ENCODE data around the gene GORASP2. TPM values are rescaled to one million over a fixed set of nuclear protein-coding genes. Genes with fewer than 3 reads are reported as not detected.

GORASP2 gene
- total and polyA plus RNA-seq, 2 of the 4 experiments (the other 2 are of a cell fraction): 53.1 to 156 TPM

DNA sequence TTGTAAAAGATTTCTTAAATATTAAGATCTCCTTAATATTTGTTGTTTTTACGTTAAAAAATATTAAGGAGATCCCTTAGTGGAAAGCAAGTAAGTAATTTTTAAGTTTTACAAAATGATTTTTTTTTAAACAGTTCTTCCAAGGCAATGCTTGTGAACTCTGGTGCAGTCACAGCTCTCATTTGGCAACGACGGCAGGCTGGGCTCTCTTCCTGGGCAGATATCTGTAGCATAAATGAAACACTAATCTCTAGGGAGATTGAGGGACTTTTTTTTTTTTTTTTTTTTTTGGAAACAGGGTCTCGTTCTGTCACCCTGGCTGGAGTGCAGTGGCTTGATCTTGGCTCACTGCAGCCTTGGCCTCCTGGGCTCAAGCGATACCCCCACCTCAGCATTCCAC lies 38.5 kb downstream of the GORASP2 start:
- no peak overlapping the region for H2BK20ac ChIP-seq (ENCODE audit: low read depth, low read length)
- H4K91ac ChIP-seq (ENCODE audit: insufficient read depth, low read depth, low read length): no peak overlapping the region
- no peak overlapping the region for H2AK9ac ChIP-seq (replicated peaks; ENCODE audit: low read depth, low read length, poor library complexity)
- dilution Hi-C loops (cut with HindIII; ENCODE audit: low sequenced_read_pairs, unreplicated experiment): no loop called here
- H2AFZ ChIP-seq (replicated peaks; ENCODE audit: low read length, poor library complexity): no peak overlapping the region
- H3K27me3 ChIP-seq (ENCODE audit: control insufficient read depth, insufficient read depth, low read length): no peaks in the 10 kb centered on the region
- ATAC-seq (ENCODE audit: low read depth) (no peak), DNase-seq (no peak)
- no peak overlapping the region for H3K4me3 ChIP-seq (ENCODE audit: insufficient read depth, low read depth, low read length)
- peaks cover 3% of the 10 kb centered on the region; the same call in 1 of the 2 replicates for H3K4me1 ChIP-seq (ENCODE audit: control insufficient read depth, insufficient read depth, low read length)
- H3K4ac ChIP-seq (ENCODE audit: low read depth, low read length): no peak overlapping the region
- intact Hi-C loops (cut with micrococcal nuclease): no loop called here
- in situ Hi-C loops (cut with MboI; ENCODE audit: low sequenced_read_pairs): no loop called here
- H3K27ac ChIP-seq (ENCODE audit: insufficient read depth, low read length): no peak overlapping the region
- H3K9me3 ChIP-seq (ENCODE audit: control insufficient read depth, insufficient read depth, low read length): no peaks in the 10 kb centered on the region
- H2AK5ac ChIP-seq (ENCODE audit: low read depth, low read length): no peak overlapping the region
- ChIA-PET POLR2A (ENCODE audit: unreplicated experiment) (no interaction called here), CTCF (interaction anchor here (1.3 kb wide), 1 partner anchor 11 kb away, joined by 5 read pairs; no protein-coding TSS in a partner anchor)
- no peak overlapping the region for H3K56ac ChIP-seq (ENCODE audit: extremely low read depth, insufficient read depth, low read length)
- no peak overlapping the region for H3K4me2 ChIP-seq (ENCODE audit: low read depth, low read length)
- no peak overlapping the region for H3K9ac ChIP-seq (ENCODE audit: low read depth, low read length)
- TF ChIP-seq CHD1 (IDR thresholded peaks at IDR 0.05; ENCODE audit: low read depth, low read length) (no peak), MXI1 (IDR thresholded peaks at IDR 0.05; ENCODE audit: borderline replicate concordance, low read depth, low read length) (no peak), BHLHE40 (IDR thresholded peaks at IDR 0.05; ENCODE audit: low read depth, low read length) (no peak), MAZ (IDR thresholded peaks at IDR 0.05; ENCODE audit: borderline replicate concordance, low read depth, low read length) (no peak), MAFK (IDR thresholded peaks at IDR 0.05; ENCODE audit: low read depth, low read length) (no peak), POLR2A (IDR thresholded peaks at IDR 0.05; ENCODE audit: low read depth, low read length) (no peak), NFE2L2 (IDR thresholded peaks at IDR 0.05; ENCODE audit: low read depth, low read length) (no peak), CEBPB (IDR thresholded peaks at IDR 0.05; ENCODE audit: low read depth, low read length) (no peak), FOS (IDR thresholded peaks at IDR 0.05; ENCODE audit: low read depth, low read length) (no peak), RFX5 (IDR thresholded peaks at IDR 0.05; ENCODE audit: low read depth, low read length) (no peak), RCOR1 (IDR thresholded peaks at IDR 0.05; ENCODE audit: insufficient replicate concordance, low read length) (no peak), RAD21 (IDR thresholded peaks at IDR 0.05; ENCODE audit: low read length) (no peak), SMC3 (IDR thresholded peaks at IDR 0.05; ENCODE audit: low read depth, low read length) (no peak)
- TF ChIP-seq, protein P1, sequence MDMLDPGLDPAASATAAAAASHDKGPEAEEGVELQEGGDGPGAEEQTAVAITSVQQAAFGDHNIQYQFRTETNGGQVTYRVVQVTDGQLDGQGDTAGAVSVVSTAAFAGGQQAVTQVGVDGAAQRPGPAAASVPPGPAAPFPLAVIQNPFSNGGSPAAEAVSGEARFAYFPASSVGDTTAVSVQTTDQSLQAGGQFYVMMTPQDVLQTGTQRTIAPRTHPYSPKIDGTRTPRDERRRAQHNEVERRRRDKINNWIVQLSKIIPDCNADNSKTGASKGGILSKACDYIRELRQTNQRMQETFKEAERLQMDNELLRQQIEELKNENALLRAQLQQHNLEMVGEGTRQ (IDR thresholded peaks at IDR 0.05; ENCODE audit: low read depth, low read length): no peak
- TF ChIP-seq, protein P2, sequence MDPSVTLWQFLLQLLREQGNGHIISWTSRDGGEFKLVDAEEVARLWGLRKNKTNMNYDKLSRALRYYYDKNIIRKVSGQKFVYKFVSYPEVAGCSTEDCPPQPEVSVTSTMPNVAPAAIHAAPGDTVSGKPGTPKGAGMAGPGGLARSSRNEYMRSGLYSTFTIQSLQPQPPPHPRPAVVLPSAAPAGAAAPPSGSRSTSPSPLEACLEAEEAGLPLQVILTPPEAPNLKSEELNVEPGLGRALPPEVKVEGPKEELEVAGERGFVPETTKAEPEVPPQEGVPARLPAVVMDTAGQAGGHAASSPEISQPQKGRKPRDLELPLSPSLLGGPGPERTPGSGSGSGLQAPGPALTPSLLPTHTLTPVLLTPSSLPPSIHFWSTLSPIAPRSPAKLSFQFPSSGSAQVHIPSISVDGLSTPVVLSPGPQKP (IDR thresholded peaks at IDR 0.05; ENCODE audit: borderline replicate concordance, low read depth, low read length): no peak
- TF ChIP-seq, protein P3, sequence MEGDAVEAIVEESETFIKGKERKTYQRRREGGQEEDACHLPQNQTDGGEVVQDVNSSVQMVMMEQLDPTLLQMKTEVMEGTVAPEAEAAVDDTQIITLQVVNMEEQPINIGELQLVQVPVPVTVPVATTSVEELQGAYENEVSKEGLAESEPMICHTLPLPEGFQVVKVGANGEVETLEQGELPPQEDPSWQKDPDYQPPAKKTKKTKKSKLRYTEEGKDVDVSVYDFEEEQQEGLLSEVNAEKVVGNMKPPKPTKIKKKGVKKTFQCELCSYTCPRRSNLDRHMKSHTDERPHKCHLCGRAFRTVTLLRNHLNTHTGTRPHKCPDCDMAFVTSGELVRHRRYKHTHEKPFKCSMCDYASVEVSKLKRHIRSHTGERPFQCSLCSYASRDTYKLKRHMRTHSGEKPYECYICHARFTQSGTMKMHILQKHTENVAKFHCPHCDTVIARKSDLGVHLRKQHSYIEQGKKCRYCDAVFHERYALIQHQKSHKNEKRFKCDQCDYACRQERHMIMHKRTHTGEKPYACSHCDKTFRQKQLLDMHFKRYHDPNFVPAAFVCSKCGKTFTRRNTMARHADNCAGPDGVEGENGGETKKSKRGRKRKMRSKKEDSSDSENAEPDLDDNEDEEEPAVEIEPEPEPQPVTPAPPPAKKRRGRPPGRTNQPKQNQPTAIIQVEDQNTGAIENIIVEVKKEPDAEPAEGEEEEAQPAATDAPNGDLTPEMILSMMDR (conservative IDR thresholded peaks at IDR 0.05; ENCODE audit: low read depth, low read length): no peak
- 100% methylated on average over 1 of the region's 5 CpGs; no CpG with 5 or more reads in 1 of the 2 experiments for WGBS, 2 experiments (ENCODE audit: extremely low coverage in 2 of 2, insufficient read length in 1 of 2)
- H3K79me1 ChIP-seq (ENCODE audit: low read depth in 1 of 2, low read length in 2 of 2): peaks cover 8 to 19% of the 10 kb centered on the region in 2 experiments
- no peak overlapping the region for H4K5ac ChIP-seq (ENCODE audit: low read depth, low read length)
- H2BK5ac ChIP-seq (ENCODE audit: low read depth, low read length, poor library complexity, severe bottlenecking): no peak overlapping the region
- H3K9me1 ChIP-seq (ENCODE audit: insufficient read depth, low read length): peaks cover 4% of the 10 kb centered on the region; the same call in 1 of the 2 replicates
- H3K18ac ChIP-seq (ENCODE audit: low read depth, low read length): no peak overlapping the region
- no peak overlapping the region for H3K14ac ChIP-seq (replicated peaks; ENCODE audit: low read depth, low read length)
- peaks cover 17% of the 10 kb centered on the region for H4K20me1 ChIP-seq (ENCODE audit: insufficient read depth, low read length)
- H4K8ac ChIP-seq (ENCODE audit: low read depth in 2 of 2, low read length in 2 of 2): no peak overlapping the region
- BruUV-seq (replicated peaks): no TSS peak
- H2BK15ac ChIP-seq (ENCODE audit: low read depth, low read length): no peak overlapping the region
- peaks cover 44% of the 10 kb centered on the region for H3K36me3 ChIP-seq (ENCODE audit: control insufficient read depth, insufficient read depth, low read length)
- no peak overlapping the region for H3K23ac ChIP-seq (ENCODE audit: low read depth, low read length)
- H2BK120ac ChIP-seq (ENCODE audit: low read depth, low read length): no peak overlapping the region
